Mucosa of stomach (tissue), 1 donor: ENCODE data around the gene SMCR8.
A peak's percentile ranks its signal among the peaks of the same experiment; 100 is the strongest.
"Not testable (repeated sequence)": the region's sequence is repeated elsewhere in the genome, so short reads cannot be mapped to it uniquely, and the experiment has no call there.

Source experiments
- H3K27me3 ChIP-seq: one replicate; pipeline ENCODE4 v1.7.0; 2013; ENCODE audit warnings: mild to moderate bottlenecking, low read length; ENCODE audit not compliant: control insufficient read depth, insufficient read depth
- H3K36me3 ChIP-seq: one replicate; pipeline ENCODE4 v1.7.0; 2013; ENCODE audit warnings: low read length; ENCODE audit not compliant: control insufficient read depth, insufficient read depth
- H3K4me1 ChIP-seq: one replicate; pipeline ENCODE4 v1.7.0; 2013; ENCODE audit warnings: mild to moderate bottlenecking, low read length; ENCODE audit not compliant: control insufficient read depth, insufficient read depth
- H3K4me3 ChIP-seq: one replicate; pipeline ENCODE4 v1.7.0; 2013; ENCODE audit warnings: low read length
- H3K9ac ChIP-seq: one replicate; pipeline ENCODE4 v1.7.0; 2013; ENCODE audit warnings: mild to moderate bottlenecking, low read length, moderate library complexity
- H3K9me3 ChIP-seq: one replicate; pipeline ENCODE4 v1.7.0; 2013; ENCODE audit warnings: mild to moderate bottlenecking, low read length, moderate library complexity; ENCODE audit not compliant: control insufficient read depth
- donor health status: Pancreatic carcinoma.

The SMCR8 gene

DNA sequence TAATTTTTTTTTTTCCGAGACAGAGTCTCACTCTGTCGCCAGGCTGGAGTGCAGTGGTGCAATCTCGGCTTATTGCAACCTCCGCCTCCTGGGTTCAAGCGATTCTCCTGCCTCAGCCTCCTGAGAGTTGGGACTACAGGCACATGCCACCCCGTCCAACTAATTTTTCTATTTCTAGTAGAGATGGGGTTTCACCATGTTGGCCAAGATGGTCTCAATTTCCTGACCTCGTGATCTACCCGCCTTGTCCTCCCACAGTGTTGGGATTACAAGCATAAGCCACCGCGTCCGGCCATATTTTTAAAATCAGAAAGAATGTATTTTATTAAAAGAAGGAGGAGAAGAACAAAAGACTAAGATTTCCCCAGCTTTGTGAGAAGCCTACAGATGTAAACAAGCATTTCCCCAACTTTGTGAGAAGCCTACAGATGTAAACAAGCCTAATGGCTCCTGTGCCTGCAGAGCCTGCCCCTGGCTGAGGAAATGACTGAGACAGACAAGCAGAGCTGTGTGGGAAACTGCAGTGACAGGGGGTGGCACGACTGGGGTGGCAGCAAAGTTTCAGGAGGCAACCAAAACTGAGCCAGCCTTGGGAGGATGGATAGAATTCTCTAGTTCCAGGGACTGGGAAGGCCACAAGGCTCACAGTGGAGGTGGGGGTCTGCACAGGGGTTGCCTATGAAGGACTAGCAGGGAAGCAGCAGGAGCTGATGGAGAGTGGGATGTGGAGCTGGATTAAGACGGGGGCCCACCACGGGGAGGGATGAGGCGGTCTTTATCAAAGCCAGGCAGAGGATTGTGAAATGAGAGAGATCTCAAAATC, 23.2 kb upstream of the SMCR8 start:
- Histone ChIP-seq H3K36me3 (peaks cover 7% of the 10 kb centered on the region), H3K9ac (no peak overlapping the region), H3K9me3 (no peaks in the 10 kb centered on the region), H3K4me3 (no peak overlapping the region), H3K4me1 (no peaks in the 10 kb centered on the region), H3K27me3 (no peaks in the 10 kb centered on the region)

DNA sequence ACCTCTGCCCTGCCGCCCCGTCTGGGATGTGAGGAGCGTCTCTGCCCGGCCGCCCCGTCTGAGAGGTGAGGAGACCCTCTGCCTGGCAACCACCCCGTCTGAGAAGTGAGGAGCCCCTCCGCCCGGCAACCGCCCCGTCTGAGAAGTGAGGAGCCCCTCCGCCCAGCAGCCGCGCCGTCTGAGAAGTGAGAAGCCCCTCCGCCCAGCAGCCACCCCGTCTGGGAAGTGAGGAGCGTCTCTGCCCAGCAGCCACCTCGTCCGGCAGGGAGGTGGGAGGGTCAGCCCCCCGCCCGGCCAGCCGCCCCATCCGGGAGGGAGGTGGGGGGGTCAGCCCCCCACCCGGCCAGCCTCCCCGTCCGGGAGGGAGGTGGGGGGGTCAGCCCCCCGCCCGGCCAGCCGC, 17.0 kb upstream of the SMCR8 start:
- not testable (repeated sequence) for H3K9ac ChIP-seq, H3K27me3 ChIP-seq, H3K4me1 ChIP-seq, H3K4me3 ChIP-seq, H3K9me3 ChIP-seq
- H3K36me3 ChIP-seq: peaks cover 14% of the 10 kb centered on the region

DNA sequence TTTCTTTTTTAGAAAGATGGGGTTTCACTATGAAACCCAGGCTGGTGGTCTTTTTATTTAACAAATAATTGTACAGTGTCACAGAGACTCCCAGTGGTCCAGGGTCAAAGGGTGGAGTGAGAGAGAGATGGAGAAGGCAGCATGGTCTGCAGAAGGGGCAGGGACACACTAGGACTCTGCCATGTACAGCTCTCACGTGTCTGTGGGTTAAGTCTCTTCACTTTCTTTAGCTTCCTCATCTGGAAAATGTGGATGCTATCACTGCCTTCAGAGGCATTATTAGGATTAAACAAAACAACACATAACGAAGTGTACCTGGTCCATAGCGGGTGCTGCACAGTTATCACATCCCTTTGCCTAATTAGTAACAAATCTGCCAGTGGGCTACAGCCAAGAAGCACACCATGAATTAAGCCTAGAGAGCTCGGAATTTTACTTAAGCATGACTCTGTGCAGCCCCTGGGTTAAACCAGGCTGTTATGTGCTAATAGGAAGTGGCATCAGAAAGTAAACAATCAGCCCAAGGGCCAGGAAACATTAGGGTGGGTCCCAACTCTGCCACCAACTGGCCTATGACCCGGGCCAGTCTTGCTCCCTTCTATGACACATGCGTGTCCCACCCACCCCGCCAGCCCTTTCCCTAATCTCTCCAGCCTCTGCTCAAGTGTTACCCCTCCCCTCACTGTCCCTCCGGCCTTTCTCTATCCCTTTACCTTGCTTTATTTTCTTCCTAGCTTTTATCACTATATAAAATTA, 14.2 kb upstream of the SMCR8 start:
- peaks cover 14% of the 10 kb centered on the region for H3K36me3 ChIP-seq
- H3K4me3 ChIP-seq: no peak overlapping the region
- H3K4me1 ChIP-seq: peaks cover 8% of the 10 kb centered on the region
- H3K9me3 ChIP-seq: no peaks in the 10 kb centered on the region
- no peak overlapping the region for H3K9ac ChIP-seq
- no peaks in the 10 kb centered on the region for H3K27me3 ChIP-seq

GRCh38 chr17:18303206-18303605, 11.9 kb upstream of the SMCR8 start:
- H3K27me3 ChIP-seq, H3K9ac ChIP-seq, H3K4me3 ChIP-seq, H3K4me1 ChIP-seq, H3K9me3 ChIP-seq: not testable (repeated sequence)
- H3K36me3 ChIP-seq: peaks cover 14% of the 10 kb centered on the region

- Histone ChIP-seq H3K4me3 (no peak overlapping the region), H3K36me3 (no peaks in the 10 kb centered on the region), H3K4me1 (peaks cover 10% of the 10 kb centered on the region), H3K9ac (no peak overlapping the region), H3K9me3 (no peaks in the 10 kb centered on the region), H3K27me3 (no peaks in the 10 kb centered on the region)
These were observed 5.9 kb upstream of the SMCR8 start for GRCh38 chr17:18309202-18309601.

GRCh38 chr17:18314059-18314730, 898 bp upstream of the SMCR8 start:
- Histone ChIP-seq H3K4me1 (peaks cover 46% of the 10 kb centered on the region), H3K4me3 (peak overlapping the region; percentile 91), H3K36me3 (no peaks in the 10 kb centered on the region)

DNA sequence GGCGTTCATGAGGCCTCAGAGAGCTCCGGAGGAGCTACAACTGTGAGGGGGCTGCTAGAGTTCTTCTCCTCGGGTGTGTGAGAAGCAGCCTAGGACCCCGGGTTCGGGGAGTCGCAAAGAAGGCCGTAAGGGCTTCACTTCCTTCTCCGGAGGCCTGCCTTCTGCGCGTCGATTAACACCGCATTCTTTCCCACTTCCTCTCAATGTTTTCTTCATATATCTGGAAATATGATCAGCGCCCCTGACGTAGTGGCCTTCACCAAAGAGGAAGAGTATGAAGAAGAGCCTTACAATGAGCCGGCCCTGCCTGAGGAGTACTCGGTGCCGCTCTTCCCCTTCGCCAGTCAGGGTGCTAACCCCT, 449 bp downstream of the SMCR8 start:
- Histone ChIP-seq H3K27me3 (no peaks in the 10 kb centered on the region), H3K4me1 (peaks cover 57% of the 10 kb centered on the region), H3K9ac (peak overlapping the region; percentile 91), H3K9me3 (no peaks in the 10 kb centered on the region), H3K4me3 (peak overlapping the region; percentile 91), H3K36me3 (peaks cover 6% of the 10 kb centered on the region)

More at GRCh38 chr17:18314059-18314730, 898 bp upstream of the SMCR8 start:
- H3K9ac ChIP-seq: peak overlapping the region; percentile 91
- no peaks in the 10 kb centered on the region for H3K9me3 ChIP-seq
- H3K27me3 ChIP-seq: no peaks in the 10 kb centered on the region

DNA sequence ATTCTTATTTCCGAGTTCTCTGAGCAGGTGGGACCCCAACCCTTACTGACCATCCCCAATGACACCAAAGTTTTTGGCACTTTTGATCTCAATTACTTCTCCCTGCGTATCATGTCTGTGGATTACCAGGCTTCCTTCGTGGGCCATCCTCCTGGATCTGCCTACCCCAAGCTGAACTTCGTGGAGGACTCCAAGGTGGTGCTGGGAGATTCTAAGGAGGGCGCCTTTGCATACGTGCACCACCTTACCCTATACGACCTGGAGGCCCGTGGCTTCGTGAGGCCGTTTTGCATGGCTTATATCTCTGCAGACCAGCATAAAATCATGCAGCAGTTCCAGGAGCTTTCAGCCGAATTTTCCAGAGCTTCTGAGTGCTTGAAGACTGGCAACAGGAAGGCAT, 868 bp downstream of the SMCR8 start:
- H3K4me1 ChIP-seq: peaks cover 57% of the 10 kb centered on the region
- peak overlapping the region; percentile 91 for H3K9ac ChIP-seq
- peak overlapping the region; percentile 91 for H3K4me3 ChIP-seq
- no peaks in the 10 kb centered on the region for H3K27me3 ChIP-seq
- H3K36me3 ChIP-seq: peaks cover 6% of the 10 kb centered on the region
- H3K9me3 ChIP-seq: no peaks in the 10 kb centered on the region

DNA sequence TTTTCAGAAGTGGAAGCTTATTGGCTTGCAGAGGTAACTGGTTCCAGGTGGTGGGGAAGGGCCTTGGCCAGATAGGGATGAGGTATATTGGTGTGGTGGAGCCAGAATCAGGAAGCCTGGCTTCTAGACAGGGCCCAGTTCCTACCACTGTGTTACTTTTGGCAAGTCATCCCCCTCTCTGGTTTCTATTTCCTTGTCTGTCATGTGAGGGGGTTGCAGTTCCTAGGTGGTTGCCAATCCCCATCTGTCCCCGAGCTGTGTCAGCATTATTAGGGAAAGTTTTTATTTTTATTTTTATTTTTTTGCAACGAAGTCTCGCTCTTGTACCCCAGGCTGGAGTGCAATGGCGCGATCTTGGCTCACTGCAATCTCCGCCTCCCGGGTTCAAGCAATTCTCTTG, 3.0 kb downstream of the SMCR8 start:
- Histone ChIP-seq H3K36me3 (peaks cover 6% of the 10 kb centered on the region), H3K4me3 (no peak overlapping the region), H3K9ac (peak overlapping the region; percentile 19), H3K9me3 (no peaks in the 10 kb centered on the region), H3K27me3 (no peaks in the 10 kb centered on the region), H3K4me1 (peaks cover 55% of the 10 kb centered on the region)

GRCh38 chr17:18318771-18319450, 3.8 kb downstream of the SMCR8 start:
- Histone ChIP-seq H3K9ac (no peak overlapping the region), H3K27me3 (no peaks in the 10 kb centered on the region), H3K4me3 (peak overlapping the region; percentile 2), H3K36me3 (peaks cover 6% of the 10 kb centered on the region), H3K4me1 (peaks cover 47% of the 10 kb centered on the region), H3K9me3 (no peaks in the 10 kb centered on the region)

DNA sequence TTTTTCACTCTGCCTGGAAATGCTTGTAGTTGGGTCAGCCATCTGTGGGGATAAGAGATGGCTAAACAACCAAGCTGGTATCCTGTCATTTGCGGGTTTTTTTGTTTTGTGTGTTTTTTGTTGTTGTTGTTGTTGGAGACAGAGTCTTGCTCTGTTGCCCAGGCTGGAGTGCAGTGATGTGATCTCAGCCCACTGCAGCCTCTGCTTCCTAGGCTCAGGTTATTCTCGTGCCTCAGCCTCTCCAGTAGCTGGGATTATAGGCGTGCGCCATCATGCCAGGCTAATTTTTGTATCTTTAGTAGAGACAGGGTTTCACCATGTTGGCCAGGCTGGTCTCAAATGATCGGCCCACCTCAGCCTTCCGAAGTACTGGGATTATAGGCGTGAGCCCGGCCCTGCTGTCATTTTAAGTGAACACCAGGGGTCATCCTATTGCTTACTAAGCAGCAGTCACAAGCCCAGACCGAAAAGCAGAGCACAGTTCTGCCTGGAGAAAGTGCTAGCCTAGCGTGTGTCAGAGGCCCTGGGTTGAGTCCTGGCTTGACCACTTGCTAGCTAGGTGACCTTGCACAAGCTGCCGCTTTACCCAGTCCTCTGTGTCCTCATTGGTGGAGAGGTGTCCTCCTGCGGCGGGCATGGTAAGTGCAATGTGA, 4.6 kb downstream of the SMCR8 start:
- no peaks in the 10 kb centered on the region for H3K9me3 ChIP-seq
- no peak overlapping the region for H3K9ac ChIP-seq
- H3K27me3 ChIP-seq: no peaks in the 10 kb centered on the region
- no peak overlapping the region for H3K4me3 ChIP-seq
- peaks cover 47% of the 10 kb centered on the region for H3K4me1 ChIP-seq
- H3K36me3 ChIP-seq: peaks cover 10% of the 10 kb centered on the region
